ENCODE results near the gene ADA. TPM values are rescaled to one million over a fixed set of nuclear protein-coding genes. Genes with fewer than 3 reads are reported as not detected.

Gene ADA
- total and polyA plus RNA-seq, 9 of the 15 experiments (the other 6 are each of a cell fraction or from before 2014, with no cell fraction given), result 2.4 to 26.1 (median 5.3) TPM

- no peak for TF ChIP-seq CHD7 (IDR thresholded peaks at IDR 0.05; ENCODE audit: low read depth, low read length)
- peak; percentile 63 for TF ChIP-seq ZFP36 (IDR thresholded peaks at IDR 0.05; ENCODE audit: low read depth, low read length, partially characterized antibody)
- no peak for TF ChIP-seq ZNF197 (CRISPR knock-in tag; IDR thresholded peaks at IDR 0.05; ENCODE audit: low read depth)
- TF ChIP-seq BRF2 (IDR thresholded peaks at IDR 0.05; ENCODE audit: borderline replicate concordance, insufficient read depth, insufficient read length), result no peak
- TF ChIP-seq RBM25 (IDR thresholded peaks at IDR 0.05; ENCODE audit: low read depth, low read length, severe bottlenecking), result peak; percentile 51
Measured at GRCh38 chr20:44646641-44647274, 4.7 kb downstream of the ADA start (continued).
